OCI-LY1 (cell line): ENCODE results near the gene SLC39A12.

Experiments used
- H2AFZ ChIP-seq: fragments of 200-600 bp; sonication (generic), shearing (Covaris generic); 2 replicates; pipeline ENCODE4 v1.6.0; 2014; ENCODE audit warnings: antibody characterized with exemption, mild to moderate bottlenecking, low read length
- H3F3A ChIP-seq: fragments of 200-600 bp; sonication (generic), shearing (Covaris generic); 2 replicates; pipeline ENCODE4 v1.6.0; 2014; ENCODE audit warnings: mild to moderate bottlenecking, antibody characterized with exemption, low read length, moderate library complexity; ENCODE audit not compliant: insufficient read depth
- H3K27ac ChIP-seq: fragments of 200-600 bp; sonication (generic); 2 replicates; pipeline ENCODE4 v1.5.1; 2014; ENCODE audit warnings: low read length, mixed run types, mild to moderate bottlenecking, low read depth; ENCODE audit not compliant: poor library complexity, severe bottlenecking
- H3K27me3 ChIP-seq: fragments of 200-600 bp; sonication (generic); 2 replicates; pipeline ENCODE4 v1.6.0; 2014; ENCODE audit warnings: antibody characterized with exemption, mild to moderate bottlenecking, low read length, moderate library complexity; ENCODE audit not compliant: insufficient read depth
- H3K36me3 ChIP-seq: fragments of 200-600 bp; sonication (generic); 2 replicates; pipeline ENCODE4 v1.6.1; 2014; ENCODE audit warnings: mild to moderate bottlenecking, antibody characterized with exemption, low read length, moderate library complexity, mixed read lengths; ENCODE audit not compliant: insufficient read depth
- H3K4me1 ChIP-seq: fragments of 200-600 bp; sonication (generic); 2 replicates; pipeline ENCODE4 v1.5.1; 2014; ENCODE audit warnings: mild to moderate bottlenecking, low read length, moderate library complexity; ENCODE audit not compliant: insufficient read depth, severe bottlenecking
- H3K4me2 ChIP-seq: fragments of 200-600 bp; sonication (generic), shearing (Covaris generic); 2 replicates; pipeline ENCODE4 v1.6.1; 2014; ENCODE audit warnings: low read length
- H3K4me3 ChIP-seq: fragments of 200-600 bp; sonication (generic); 2 replicates; pipeline ENCODE4 v1.5.1; 2014; ENCODE audit warnings: low read length, low read depth, mild to moderate bottlenecking, mixed read lengths; ENCODE audit not compliant: poor library complexity, severe bottlenecking
- H3K79me2 ChIP-seq: fragments of 200-600 bp; shearing (Covaris generic); 2 replicates; pipeline ENCODE4 v1.6.1; 2016; ENCODE audit warnings: mixed run types, low read length, mixed read lengths; ENCODE audit not compliant: insufficient read depth
- H3K9ac ChIP-seq: fragments of 200-600 bp; sonication (generic), shearing (Covaris generic); 2 replicates; pipeline ENCODE4 v1.6.1; 2014; ENCODE audit warnings: mild to moderate bottlenecking, low read length, mixed read lengths
- H3K9me2 ChIP-seq: fragments of 200-600 bp; sonication (generic), shearing (Covaris generic); 2 replicates; pipeline ENCODE4 v1.6.1; 2014; ENCODE audit warnings: low read depth, mild to moderate bottlenecking, low read length, mixed read lengths
- H3K9me3 ChIP-seq: fragments of 200-600 bp; shearing (Covaris generic); 2 replicates; pipeline ENCODE4 v1.6.1; 2014; ENCODE audit warnings: low read length, mixed read lengths
- H4K20me1 ChIP-seq: fragments of 200-600 bp; sonication (generic), shearing (Covaris generic); 2 replicates; pipeline ENCODE4 v1.6.0; 2016; ENCODE audit warnings: mild to moderate bottlenecking, low read length; ENCODE audit not compliant: insufficient read depth
- CTCF ChIP-seq: fragments of 200-600 bp; sonication (generic), shearing (Covaris generic); IDR thresholded peaks from 2 replicates; pipeline ENCODE4 v1.5.1; 2017; ENCODE audit warnings: mild to moderate bottlenecking, antibody characterized with exemption, low read length, moderate library complexity, mixed read lengths
- EZH2 ChIP-seq: fragments of 200-600 bp; sonication (generic), shearing (Covaris generic); IDR thresholded peaks from 2 replicates; pipeline ENCODE4 v1.8.0; 2017; ENCODE audit warnings: borderline replicate concordance, mixed run types, mild to moderate bottlenecking, antibody characterized with exemption, low read length, moderate library complexity, mixed read lengths

The SLC39A12 gene

DNA sequence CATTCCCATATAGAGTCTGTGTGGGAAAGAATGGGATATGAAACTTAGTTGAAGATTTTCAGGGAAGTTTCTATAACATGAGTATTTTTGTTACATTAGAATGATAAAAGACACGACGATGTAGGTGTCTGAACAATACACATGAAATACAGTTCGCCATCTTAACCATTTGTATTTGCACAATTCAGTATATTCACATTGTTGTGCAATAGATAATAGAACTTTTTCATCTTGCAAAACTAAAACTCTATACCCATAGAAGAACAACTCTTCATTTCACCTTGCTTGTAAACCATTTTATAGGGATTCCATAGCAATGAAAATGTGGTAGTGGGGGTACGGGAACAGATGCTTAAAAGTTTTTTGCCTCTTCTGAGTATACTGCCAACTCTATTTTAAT is 32.8 kb downstream of the SLC39A12 start:
- Histone ChIP-seq H2AFZ (no peak overlapping the region), H3K4me2 (no peak overlapping the region), H3K27me3 (no peaks in the 10 kb centered on the region), H3K4me3 (no peak overlapping the region), H3K27ac (no peak overlapping the region), H4K20me1 (no peaks in the 10 kb centered on the region), H3K79me2 (no peaks in the 10 kb centered on the region), H3K9ac (no peak overlapping the region), H3F3A (no peaks in the 10 kb centered on the region), H3K36me3 (no peaks in the 10 kb centered on the region), H3K9me2 (no peaks in the 10 kb centered on the region), H3K9me3 (no peaks in the 10 kb centered on the region), H3K4me1 (no peaks in the 10 kb centered on the region)
- TF ChIP-seq EZH2 (no peak), CTCF (no peak)

DNA sequence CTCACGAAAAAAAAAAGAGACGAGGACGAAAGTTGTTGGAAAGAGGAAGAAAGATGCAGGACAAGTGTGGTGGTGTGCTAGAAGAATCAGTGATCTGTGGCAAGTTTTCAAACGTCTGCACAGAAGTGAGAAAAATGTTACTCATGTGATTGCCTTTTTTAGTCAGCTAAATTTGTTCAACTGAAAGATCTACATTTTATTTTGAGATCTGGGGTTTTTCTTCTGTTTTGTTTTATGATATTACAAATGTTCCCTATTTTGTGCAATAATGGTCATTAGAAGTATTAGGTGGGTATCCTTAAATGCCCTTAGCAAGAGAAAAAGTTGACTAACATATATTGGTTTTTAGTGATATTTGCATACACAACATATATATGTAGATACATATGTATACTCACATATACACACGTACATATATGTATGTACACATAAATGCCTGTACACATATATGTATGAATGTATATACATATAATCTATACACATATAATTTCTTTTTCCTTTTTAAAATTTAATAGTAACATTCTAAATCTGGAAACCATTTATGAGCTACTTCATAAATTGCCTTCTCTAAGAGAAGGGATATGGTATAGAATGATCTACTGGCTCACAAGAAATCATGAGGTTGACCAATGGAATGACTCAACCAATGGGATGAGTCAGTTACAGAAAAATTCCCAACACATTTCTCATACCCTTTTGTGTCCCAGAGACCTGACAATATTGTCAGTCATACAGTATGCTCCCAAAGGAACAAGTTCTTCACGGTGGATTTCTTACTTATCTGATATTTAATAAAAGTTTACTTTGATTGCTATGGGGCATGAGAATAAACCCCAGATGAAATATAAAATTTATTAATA is 38.4 kb downstream of the SLC39A12 start:
- Histone ChIP-seq H3K4me2 (no peak overlapping the region), H3K36me3 (no peaks in the 10 kb centered on the region), H3F3A (no peaks in the 10 kb centered on the region), H3K9me2 (no peaks in the 10 kb centered on the region), H3K4me3 (no peak overlapping the region), H3K27me3 (no peaks in the 10 kb centered on the region), H3K9ac (no peak overlapping the region), H4K20me1 (no peaks in the 10 kb centered on the region), H3K79me2 (no peaks in the 10 kb centered on the region), H2AFZ (no peak overlapping the region), H3K9me3 (no peaks in the 10 kb centered on the region), H3K4me1 (no peaks in the 10 kb centered on the region), H3K27ac (no peak overlapping the region)
- TF ChIP-seq EZH2 (no peak), CTCF (no peak)

GRCh38 chr10:17992266-17992665 is 40.5 kb downstream of the SLC39A12 start:
- H3K4me1 ChIP-seq: no peaks in the 10 kb centered on the region
- H3K79me2 ChIP-seq: no peaks in the 10 kb centered on the region
- no peak overlapping the region for H3K4me2 ChIP-seq
- no peaks in the 10 kb centered on the region for H3K9me2 ChIP-seq
- no peak overlapping the region for H3K4me3 ChIP-seq
- H3K36me3 ChIP-seq: no peaks in the 10 kb centered on the region
- no peaks in the 10 kb centered on the region for H3K9me3 ChIP-seq
- H3K27ac ChIP-seq: no peak overlapping the region
- TF ChIP-seq CTCF (no peak), EZH2 (no peak)
- H3F3A ChIP-seq: no peaks in the 10 kb centered on the region
- H2AFZ ChIP-seq: no peak overlapping the region
- H4K20me1 ChIP-seq: no peaks in the 10 kb centered on the region
- H3K9ac ChIP-seq: no peak overlapping the region
- H3K27me3 ChIP-seq: no peaks in the 10 kb centered on the region
